Activated naive CD4-positive, alpha-beta T cell (primary cell): ENCODE measurements around the gene MRPL16.
"Not testable (repeated sequence)": the region's sequence is repeated elsewhere in the genome, so short reads cannot be mapped to it uniquely, and the experiment has no call there.

ENCODE experiments used
- DNase-seq, 4 experiments: peaks; one replicate each; lab custom pipeline; 2025; lab: John Stamatoyannopoulos, UW

Gene MRPL16

GRCh38 chr11:59810911-59811259 lies 307 bp upstream of the MRPL16 start:
- DNase-seq = no peak

DNA sequence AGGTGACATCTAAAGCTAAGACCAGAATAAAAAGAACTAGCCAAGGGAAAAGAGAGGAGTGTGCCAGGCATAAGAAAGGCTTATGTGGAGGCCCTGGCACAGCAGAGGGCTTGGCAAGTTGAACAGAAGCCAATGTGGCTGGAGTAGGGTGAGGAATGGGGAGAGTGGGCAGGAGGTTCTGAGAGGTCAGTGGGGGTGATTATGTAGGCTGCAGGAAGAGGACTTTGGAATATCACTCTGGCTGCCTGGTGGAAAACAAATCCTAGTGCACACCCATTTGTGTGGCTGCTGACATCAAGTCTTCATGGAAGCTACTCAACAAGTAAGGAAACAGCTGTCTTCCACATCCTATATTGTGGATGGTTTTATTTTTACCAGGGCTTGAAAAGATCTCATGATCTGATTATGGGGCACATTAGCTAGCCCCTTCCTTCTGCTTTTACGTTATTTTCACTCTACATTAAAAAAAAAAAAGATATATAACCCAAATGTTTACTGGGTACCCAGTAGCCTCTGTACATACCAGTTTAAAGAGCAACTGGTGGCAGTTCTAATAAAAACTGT lies 3.4 kb downstream of the MRPL16 start:
- no peak for DNase-seq

DNA sequence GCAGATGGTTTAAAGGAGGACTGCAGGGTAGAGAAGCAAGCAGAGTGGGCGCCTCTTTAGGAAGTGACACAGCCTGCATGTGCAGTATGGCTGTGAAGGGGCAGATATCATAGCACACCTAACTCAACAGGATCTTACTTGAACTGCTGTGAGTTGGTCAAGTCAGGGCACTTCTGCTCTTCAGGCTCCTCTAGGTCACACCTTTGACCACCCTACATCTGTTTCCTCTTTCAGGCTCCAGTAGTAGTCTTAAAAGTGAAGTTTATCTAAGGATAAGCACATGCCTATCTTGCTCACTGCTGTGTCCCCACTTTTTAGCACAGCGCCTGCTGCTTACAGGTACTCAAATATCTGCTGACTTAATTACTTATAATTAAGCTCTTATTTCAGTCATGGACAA lies 6.5 kb downstream of the MRPL16 start:
- no peak for DNase-seq

- no peak for DNase-seq
Observed at GRCh38 chr11:59802639-59803176, 7.9 kb downstream of the MRPL16 start.

GRCh38 chr11:59801981-59802638 lies 8.5 kb downstream of the MRPL16 start:
- no peak for DNase-seq

GRCh38 chr11:59801160-59801706 lies 9.3 kb downstream of the MRPL16 start:
- no peak for DNase-seq

DNA sequence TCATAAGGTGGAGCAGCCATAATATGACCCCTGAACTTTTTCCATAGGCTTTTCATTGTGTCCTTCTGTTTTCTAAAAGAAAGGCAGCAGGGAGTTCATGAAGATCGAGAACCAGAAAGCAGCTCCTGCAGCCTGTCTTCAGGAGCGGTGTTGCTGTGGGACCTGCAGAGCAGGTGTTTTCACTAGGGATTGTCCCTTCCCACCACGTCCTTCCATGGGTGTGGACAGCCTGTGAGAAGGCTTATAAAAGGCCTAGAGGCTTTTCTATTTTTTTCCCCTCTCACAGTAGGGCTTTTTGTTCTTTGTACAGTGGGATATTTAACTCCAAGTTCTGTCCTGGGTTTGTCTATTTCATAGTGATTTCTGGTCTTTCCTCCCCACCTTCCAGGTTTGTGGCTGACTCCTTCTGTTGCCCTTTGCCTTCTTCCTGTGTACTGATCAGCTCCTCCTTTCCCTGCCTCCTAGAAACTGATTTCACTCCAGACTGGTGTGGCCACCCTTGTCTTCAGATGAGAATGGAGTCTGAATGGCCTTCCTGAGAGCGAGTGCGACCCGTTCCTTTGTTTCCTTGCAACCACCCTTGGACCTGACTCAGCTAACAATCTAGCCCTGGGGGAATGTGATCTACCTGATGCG lies 10.1 kb downstream of the MRPL16 start:
- DNase-seq = no peak

- DNase-seq = no peak
Observed at GRCh38 chr11:59794417-59794816, 16.2 kb downstream of the MRPL16 start.

DNA sequence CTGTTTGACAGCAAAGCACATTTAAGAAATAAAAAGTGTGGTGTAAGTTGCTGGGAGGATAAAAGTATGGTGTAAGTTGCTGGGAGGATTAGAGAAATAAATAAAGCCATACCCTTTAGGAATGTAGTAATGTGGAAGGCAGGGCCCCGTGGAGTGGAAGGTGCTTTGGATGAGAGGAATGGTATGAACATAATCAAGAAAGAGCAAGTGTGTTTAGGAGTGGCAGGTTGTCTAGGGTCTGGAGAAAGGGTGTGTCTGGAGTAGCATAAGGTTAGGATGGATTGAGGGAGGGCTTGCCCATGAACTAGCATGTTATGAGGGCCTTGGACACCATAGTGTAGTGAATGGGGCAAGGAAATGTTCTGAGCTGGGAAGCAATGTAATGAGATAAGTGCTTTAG lies 18.1 kb downstream of the MRPL16 start:
- no peak for DNase-seq

GRCh38 chr11:59791639-59792038 lies 18.9 kb downstream of the MRPL16 start:
- no peak for DNase-seq

- no peak for DNase-seq
Observed at GRCh38 chr11:59787816-59788215, 22.8 kb downstream of the MRPL16 start.

- DNase-seq = no peak
Observed at GRCh38 chr11:59787255-59787588, 23.4 kb downstream of the MRPL16 start.

DNA sequence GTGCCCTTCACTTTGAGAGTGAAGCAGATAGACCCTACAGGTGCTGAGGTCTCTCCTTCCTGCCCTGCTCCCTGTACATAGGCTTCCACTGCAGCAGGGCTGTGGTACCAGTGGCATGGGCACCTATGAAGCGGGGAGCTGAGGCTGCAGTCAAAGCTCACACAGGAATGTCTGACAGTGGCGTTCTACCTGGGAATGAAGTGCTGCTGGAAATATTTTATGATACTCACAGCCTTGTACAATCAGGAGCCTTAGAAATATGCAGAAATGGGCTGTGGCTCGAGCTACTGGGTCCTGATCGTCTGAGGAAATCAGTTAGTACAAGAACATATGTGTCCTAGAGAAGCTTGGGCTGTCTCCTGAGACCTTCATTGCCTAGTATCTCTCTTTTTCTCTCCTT lies 24.8 kb downstream of the MRPL16 start:
- no peak for DNase-seq

DNA sequence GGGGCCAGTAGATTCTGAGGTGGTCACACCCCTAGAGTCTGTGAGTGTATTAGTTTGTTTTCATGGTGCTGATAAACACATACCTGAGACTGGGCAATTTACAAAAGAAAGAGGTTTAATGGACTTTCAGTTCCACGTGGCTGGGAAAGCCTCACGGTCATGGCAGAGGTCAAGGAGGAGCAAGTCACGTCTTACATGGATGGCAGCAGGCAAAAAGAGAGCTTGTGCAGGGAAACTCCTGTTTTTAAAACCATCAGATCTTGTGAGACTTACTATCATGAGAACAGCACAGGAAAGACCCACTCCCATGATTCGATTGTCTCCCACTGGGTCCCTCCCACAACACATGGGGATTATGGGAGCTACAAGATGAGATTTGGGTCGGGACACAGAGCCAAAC lies 26.1 kb downstream of the MRPL16 start:
- not testable (repeated sequence) for DNase-seq

DNA sequence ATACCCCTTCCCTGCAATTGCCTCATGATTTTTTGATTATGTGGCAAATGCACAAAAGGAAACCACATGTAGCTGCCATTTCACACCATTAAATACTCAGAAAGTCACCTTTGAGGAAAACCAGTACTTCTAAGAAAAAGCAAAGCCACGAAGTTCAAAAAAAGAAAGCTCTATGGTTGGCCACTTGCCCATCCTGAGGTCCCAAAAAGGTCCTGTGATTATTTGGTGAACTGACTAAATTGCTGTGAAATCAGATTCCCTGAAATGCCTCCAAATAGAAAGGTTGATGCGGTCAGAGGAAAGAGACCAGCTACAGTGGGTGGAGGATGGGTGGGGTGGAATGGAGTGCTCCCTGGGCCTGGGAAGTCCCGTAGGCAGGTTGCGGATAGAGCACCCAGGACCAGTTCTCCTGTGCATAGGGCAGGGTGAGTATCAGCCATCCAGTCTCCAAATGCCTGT lies 26.9 kb downstream of the MRPL16 start:
- no peak for DNase-seq

- DNase-seq = no peak
Observed at GRCh38 chr11:59782080-59782479, 28.5 kb downstream of the MRPL16 start.

- DNase-seq = no peak
Observed at GRCh38 chr11:59779487-59779886, 31.1 kb downstream of the MRPL16 start.

- DNase-seq = no peak
Observed at GRCh38 chr11:59778122-59778521, 32.5 kb downstream of the MRPL16 start.

GRCh38 chr11:59777104-59777503 lies 33.5 kb downstream of the MRPL16 start:
- no peak for DNase-seq

GRCh38 chr11:59776210-59777066 lies 34.1 kb downstream of the MRPL16 start:
- no peak for DNase-seq

DNA sequence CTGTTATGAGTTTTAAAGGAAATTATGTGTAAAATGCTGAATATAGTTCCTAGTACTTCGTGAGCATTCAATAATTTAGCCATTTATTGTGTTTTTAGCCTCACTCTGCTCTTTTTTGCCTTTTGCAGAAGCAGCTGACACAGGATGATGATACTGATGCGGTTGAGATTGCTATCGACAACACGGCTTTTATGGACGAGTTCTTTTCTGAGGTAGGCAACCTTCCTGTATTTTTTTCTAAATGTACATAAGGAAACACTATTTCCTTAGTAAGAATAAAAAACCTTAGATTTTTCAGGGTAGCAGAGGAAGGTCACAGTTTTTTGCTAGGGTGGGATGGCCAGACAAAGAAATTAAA lies 37.5 kb downstream of the MRPL16 start:
- no peak for DNase-seq

DNA sequence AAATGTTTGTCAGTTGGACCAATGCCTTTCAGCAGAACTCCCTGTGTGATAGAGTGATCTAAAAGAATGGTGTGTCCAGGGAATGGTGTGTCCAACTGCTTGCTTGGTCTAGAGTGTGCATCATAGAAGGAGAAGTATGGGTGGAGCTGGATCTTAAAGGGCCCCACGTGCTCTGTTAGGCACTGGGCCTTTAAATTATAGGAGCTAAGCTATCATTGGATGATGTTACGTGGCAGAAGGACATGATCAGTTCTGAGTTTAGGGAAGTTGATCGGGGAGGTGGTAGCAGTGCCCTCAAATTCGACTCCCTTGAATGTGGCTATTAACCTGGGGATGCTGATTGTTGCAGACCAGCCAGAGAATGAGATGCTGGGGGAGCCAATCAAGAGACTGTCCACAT lies 39.0 kb downstream of the MRPL16 start:
- no peak for DNase-seq
